GM12878 (cell line): Measurements from ENCODE around the gene LMF2. TPM values are rescaled to one million over a fixed set of nuclear protein-coding genes. Genes with fewer than 3 reads are reported as not detected.
A peak's percentile ranks its signal among the peaks of the same experiment; 100 is the strongest.

Source experiments
- ATAC-seq: fragments of 200-7000 bp; cut with Tn5 transposase; 3 replicates; pipeline ENCODE4 v1.9.1; 2020; ENCODE audit warnings: mild to moderate bottlenecking, moderate library complexity
- BruUV-seq: library from RNA; stranded (reverse); fragments of 400-500 nt; replicated peaks from 2 replicates; lab custom pipeline; 2021; lab: Mats Ljungman, UMichigan
- CTCF ChIA-PET: fragments of 300-600 bp; sonication (Branson Sonifier 250); formaldehyde crosslinking; extraction: SDS; loops from one replicate; lab custom pipeline; 2021; ENCODE audit warnings: inconsistent platforms; lab: Yijun Ruan, JAX
- POLR2A ChIA-PET: fragments of 350-600 bp; formaldehyde crosslinking; extraction: SDS; loops from one replicate; lab custom pipeline; 2021; ENCODE audit warnings: inconsistent platforms; lab: Charles Lee
- RAD21 ChIA-PET: fragments of 300-600 bp; sonication (Branson Sonifier 250); formaldehyde crosslinking; loops from one replicate; lab custom pipeline; 2023; ENCODE audit warnings: antibody characterized with exemption; ENCODE audit not compliant: unreplicated experiment; lab: Charles Lee
- SMC1A ChIA-PET: fragments of 300-600 bp; sonication (Branson Sonifier 250); formaldehyde crosslinking; loops from one replicate; lab custom pipeline; 2023; ENCODE audit not compliant: unreplicated experiment, uncharacterized antibody; lab: Charles Lee
- DNase-seq: peaks from one replicate; pipeline ENCODE4 v3.0.0-alpha.2; 2011; ENCODE audit warnings: low read depth, low spot score
- FAIRE-seq: peaks from 3 replicates; lab custom pipeline; 2011; peaks lifted over from hg19 to GRCh38; lab: Jason Lieb, UNC
- H2AFZ ChIP-seq: 2 replicates; pipeline ENCODE4 v1.6.0; 2011; ENCODE audit warnings: low read depth, low read length, control low read depth; ENCODE audit not compliant: control insufficient read depth
- H3K27ac ChIP-seq: 2 replicates; pipeline ENCODE4 v1.5.1; 2011; ENCODE audit warnings: control low read depth; ENCODE audit not compliant: control insufficient read depth, insufficient read depth
- H3K27me3 ChIP-seq, 2 experiments: replicated peaks in 1 of 2; 2 replicates each; pipeline versions ENCODE4 v1.6.0 to v1.6.1; 2011; ENCODE audit warnings: low read length in 1 of 2; ENCODE audit not compliant: control insufficient read depth in 2 of 2, insufficient read depth in 2 of 2
- H3K36me3 ChIP-seq, 2 experiments: 2 replicates each; pipeline ENCODE4 v1.5.1; 2011; ENCODE audit warnings: low read length in 1 of 2; ENCODE audit not compliant: control insufficient read depth in 2 of 2, insufficient read depth in 2 of 2
- H3K4me1 ChIP-seq: 2 replicates; pipeline ENCODE4 v1.6.1; 2011; ENCODE audit warnings: mild to moderate bottlenecking, low read length, moderate library complexity, mixed read lengths; ENCODE audit not compliant: control insufficient read depth, insufficient read depth
- H3K4me2 ChIP-seq: 2 replicates; pipeline ENCODE4 v1.6.0; 2011; ENCODE audit warnings: control low read depth; ENCODE audit not compliant: control insufficient read depth, insufficient read depth
- H3K4me3 ChIP-seq: fragments of 200-600 bp; sonication (generic); 2 replicates; pipeline ENCODE4 v1.5.1; 2016
- H3K79me2 ChIP-seq: 2 replicates; pipeline ENCODE4 v1.6.0; 2011; ENCODE audit warnings: low read length; ENCODE audit not compliant: control insufficient read depth, insufficient read depth
- H3K9ac ChIP-seq: 2 replicates; pipeline ENCODE4 v1.8.0; 2011; ENCODE audit warnings: low read length, control low read depth, mixed read lengths; ENCODE audit not compliant: control insufficient read depth, insufficient read depth
- H3K9me3 ChIP-seq: replicated peaks from 3 replicates; pipeline ENCODE4 v1.5.1; 2011; ENCODE audit warnings: mild to moderate bottlenecking, low read length; ENCODE audit not compliant: control insufficient read depth, insufficient read depth
- H4K20me1 ChIP-seq: 2 replicates; pipeline ENCODE4 v1.6.0; 2011; ENCODE audit not compliant: control insufficient read depth, insufficient read depth
- BHLHE40 ChIP-seq, 2 experiments: fragments of 450-650 bp in 1 of 2; IDR thresholded peaks; 2 replicates each; pipeline ENCODE4 v1.6.1; 2011 to 2017; ENCODE audit warnings: low read depth in 2 of 2, borderline replicate concordance in 1 of 2, improper control_type of control experiment in 1 of 2, low read length in 1 of 2, mild to moderate bottlenecking in 1 of 2
- CTCF ChIP-seq, 3 experiments: IDR thresholded peaks in 2 of 3; conservative IDR thresholded peaks in 1 of 3; 2 replicates each; pipeline ENCODE4 v1.5.1; 2011; ENCODE audit warnings: low read depth in 3 of 3, low read length in 3 of 3, mild to moderate bottlenecking in 3 of 3, control low read depth in 2 of 3, moderate library complexity in 2 of 3, inconsistent platforms in 1 of 3, mixed read lengths in 1 of 3; ENCODE audit not compliant: control insufficient read depth in 2 of 3, insufficient read depth in 1 of 3; ENCODE audit errors: extremely low read depth in 1 of 3
- GABPA ChIP-seq: IDR thresholded peaks from 2 replicates; pipeline ENCODE4 v1.6.1; 2014; ENCODE audit warnings: antibody characterized with exemption, low read depth, mild to moderate bottlenecking, inconsistent platforms
- JUND ChIP-seq: IDR thresholded peaks from 2 replicates; pipeline ENCODE4 v1.6.1; 2012; ENCODE audit warnings: low read depth, mild to moderate bottlenecking, low read length, improper control_type of control experiment, moderate library complexity
- MEF2A ChIP-seq: IDR thresholded peaks from 2 replicates; pipeline ENCODE4 v1.6.1; 2011; ENCODE audit warnings: low read depth, mild to moderate bottlenecking, low read length, moderate library complexity; ENCODE audit not compliant: insufficient read depth
- NR2F1 ChIP-seq: fragments of 450-650 bp; conservative IDR thresholded peaks from 2 replicates; pipeline ENCODE4 v1.6.1; 2017; ENCODE audit warnings: mild to moderate bottlenecking
- POLR2AphosphoS2 ChIP-seq: IDR thresholded peaks from 2 replicates; pipeline ENCODE4 v1.6.1; 2011; ENCODE audit warnings: low read depth, mild to moderate bottlenecking, low read length, improper control_type of control experiment, moderate library complexity
- RELA ChIP-seq: fragments of 450-650 bp; IDR thresholded peaks from 2 replicates; pipeline ENCODE4 v1.8.0; 2014; ENCODE audit warnings: borderline replicate concordance; ENCODE audit not compliant: partially characterized antibody
- RUNX3 ChIP-seq: IDR thresholded peaks from 2 replicates; pipeline ENCODE4 v1.6.1; 2012; ENCODE audit warnings: low read length, inconsistent platforms
- TCF3 ChIP-seq: IDR thresholded peaks from 2 replicates; pipeline ENCODE4 v1.6.1; 2012; ENCODE audit warnings: low read depth, mild to moderate bottlenecking, low read length, borderline replicate concordance; ENCODE audit not compliant: insufficient read depth
- ZNF24 ChIP-seq: fragments of 450-650 bp; IDR thresholded peaks from 2 replicates; pipeline ENCODE4 v1.6.1; 2017; ENCODE audit warnings: antibody characterized with exemption, mild to moderate bottlenecking
- WGBS: methylation state at CpG from one replicate; pipeline ENCODE4 v1.1.6; 2016; ENCODE audit warnings: low lambda C conversion rate; ENCODE audit not compliant: insufficient replicate concordance, insufficient coverage; ENCODE audit errors: missing lambda C conversion rate; 5-methylcytosine and 5-hydroxymethylcytosine counted together
- in situ Hi-C: fragments of 300-500 bp; cut with MboI; formaldehyde crosslinking; loops from 9 replicates; pipeline ENCODE4 v1.14.3; 2018; ENCODE audit warnings: mixed read lengths
- intact Hi-C: fragments of 100-400 bp; cut with micrococcal nuclease; formaldehyde crosslinking; loops from one replicate; pipeline ENCODE4 v1.14.2; 2022; ENCODE audit not compliant: unreplicated experiment
- polyA plus RNA-seq, 11 experiments: library from polyadenylated mRNA; depleted of rRNA in 4 of 11; unstranded in 6 of 11; stranded (reverse) in 5 of 11; fragments of >200 nt; fragmentation: Nextera tagmentation in 4 of 11; fragmentation: Illumina TruSeq in 1 of 11; extraction: Ambion mirVana in 4 of 11; extraction: Trizol in 1 of 11; gene quantifications; 1 replicate in 1 of 11; 2 replicates in 10 of 11; pipeline versions ENCODE4 v1.2.1 to v1.2.3, GENCODE V29; 2011 to 2016; ENCODE audit warnings: inconsistent platforms in 2 of 11, missing spikeins in 2 of 11, low read depth in 1 of 11
- total RNA-seq, 4 experiments: library from RNA; depleted of rRNA in 3 of 4; stranded (reverse); fragments of >200 nt in 3 of 4; fragmentation: Illumina TruSeq in 1 of 4; extraction: Trizol in 1 of 4; gene quantifications; 2 replicates each; pipeline versions ENCODE4 v1.2.1 to v1.2.3, GENCODE V29; 2013 to 2021
- TF ChIP-seq, protein P1 (sequence below): fragments of 450-650 bp; IDR thresholded peaks from 2 replicates; pipeline ENCODE4 v1.6.1; 2017; ENCODE audit warnings: low read depth, mild to moderate bottlenecking, moderate library complexity

The LMF2 gene
- total and polyA plus RNA-seq, 10 of the 15 experiments (the other 5 are each of a cell fraction or from before 2014, with no cell fraction given), result 0.08 to 57.5 (median 21.2) TPM

GRCh38 chr22:50483977-50484853 is 23.3 kb downstream of the LMF2 start:
- DNase-seq (no peak), FAIRE-seq (no peak), ATAC-seq (peak; percentile 39)
- intact Hi-C loops (no loop called here), in situ Hi-C loops (no loop called here)
- 52% methylated on average over 26 of the region's 31 CpGs for WGBS
- Histone ChIP-seq H3K4me3 (no peak overlapping the region), H3K4me1 (no peaks in the 10 kb centered on the region), H3K36me3 (no peaks in the 10 kb centered on the region), H3K27me3 (peaks cover 0 to 3% of the 10 kb centered on the region in 2 experiments; a peak in 2 of 4 replicates), H3K27ac (no peak overlapping the region), H4K20me1 (no peaks in the 10 kb centered on the region), H3K9ac (no peak overlapping the region), H3K9me3 (no peaks in the 10 kb centered on the region), H3K79me2 (no peaks in the 10 kb centered on the region), H2AFZ (no peak overlapping the region), H3K4me2 (no peak overlapping the region)
- ChIA-PET SMC1A (no interaction called here), RAD21 (interaction anchor here (1.4 to 1.7 kb wide), 2 partner anchors 14 kb away, joined by 5 read pairs; no protein-coding TSS in a partner anchor), CTCF (interaction anchor here (0.6 to 4.1 kb wide), 5 partner anchors 14 to 196 kb away, joined by 3 to 29 read pairs (median 4); partner anchors contain the start of gene SCO2), POLR2A (no interaction called here)
- peak in 1 of 2 experiments; percentile 78; a peak in 3 of 4 replicates for TF ChIP-seq BHLHE40 (IDR thresholded peaks at IDR 0.05; ENCODE audit: borderline replicate concordance in 1 of 2, low read depth in 2 of 2, low read length in 1 of 2)
- no peak for TF ChIP-seq MEF2A
- no TSS peak for BruUV-seq

- no peak for DNase-seq
- intact Hi-C loops, result no loop called here
- ATAC-seq, result no peak
- Histone ChIP-seq H3K36me3 (no peaks in the 10 kb centered on the region), H3K4me2 (no peak overlapping the region), H3K9ac (no peak overlapping the region), H3K27me3 (peaks cover 0 to 3% of the 10 kb centered on the region in 2 experiments; a peak in 2 of 4 replicates), H2AFZ (no peak overlapping the region), H3K4me3 (no peak overlapping the region), H3K9me3 (no peaks in the 10 kb centered on the region), H4K20me1 (no peaks in the 10 kb centered on the region), H3K79me2 (no peaks in the 10 kb centered on the region), H3K27ac (no peak overlapping the region), H3K4me1 (no peaks in the 10 kb centered on the region)
- ChIA-PET CTCF (interaction anchor here (0.9 to 4.1 kb wide), 3 partner anchors 14 to 137 kb away, joined by 3 to 29 read pairs (median 4); partner anchors contain the start of gene SCO2), RAD21 (interaction anchor here (1.4 kb wide), 1 partner anchor 13 kb away, joined by 5 read pairs; no protein-coding TSS in a partner anchor), SMC1A (no interaction called here), POLR2A (no interaction called here)
- no peak for FAIRE-seq
- in situ Hi-C loops, result no loop called here
- BruUV-seq, result no TSS peak
- 43% methylated on average over 8 of the region's 8 CpGs for WGBS
- no peak for TF ChIP-seq TCF3
- TF ChIP-seq, protein P1, sequence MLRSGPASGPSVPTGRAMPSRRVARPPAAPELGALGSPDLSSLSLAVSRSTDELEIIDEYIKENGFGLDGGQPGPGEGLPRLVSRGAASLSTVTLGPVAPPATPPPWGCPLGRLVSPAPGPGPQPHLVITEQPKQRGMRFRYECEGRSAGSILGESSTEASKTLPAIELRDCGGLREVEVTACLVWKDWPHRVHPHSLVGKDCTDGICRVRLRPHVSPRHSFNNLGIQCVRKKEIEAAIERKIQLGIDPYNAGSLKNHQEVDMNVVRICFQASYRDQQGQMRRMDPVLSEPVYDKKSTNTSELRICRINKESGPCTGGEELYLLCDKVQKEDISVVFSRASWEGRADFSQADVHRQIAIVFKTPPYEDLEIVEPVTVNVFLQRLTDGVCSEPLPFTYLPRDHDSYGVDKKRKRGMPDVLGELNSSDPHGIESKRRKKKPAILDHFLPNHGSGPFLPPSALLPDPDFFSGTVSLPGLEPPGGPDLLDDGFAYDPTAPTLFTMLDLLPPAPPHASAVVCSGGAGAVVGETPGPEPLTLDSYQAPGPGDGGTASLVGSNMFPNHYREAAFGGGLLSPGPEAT, result no peak
- no peak for TF ChIP-seq ZNF24
- no peak for TF ChIP-seq RELA
- no peak for TF ChIP-seq JUND
- no peak for TF ChIP-seq RUNX3
- no peak for TF ChIP-seq GABPA
- TF ChIP-seq NR2F1, result no peak
- no peak for TF ChIP-seq CTCF (IDR thresholded peaks at IDR 0.05 in 2 of 3, conservative IDR thresholded peaks at IDR 0.05 in 1 of 3; ENCODE audit: control insufficient read depth in 2 of 3, extremely low read depth in 1 of 3, insufficient read depth in 1 of 3, low read depth in 3 of 3, low read length in 3 of 3)
- TF ChIP-seq POLR2AphosphoS2, result no peak
These were observed 23.9 kb downstream of the LMF2 start for GRCh38 chr22:50483556-50483955.
